Neural cell (in vitro differentiated cells): ENCODE results near the gene GRAMD1B. TPM values are rescaled to one million over a fixed set of nuclear protein-coding genes. Genes with fewer than 3 reads are reported as not detected.

Source experiments
- H2AFZ ChIP-seq: fragments of 200-600, 300-800 bp; sonication (generic), shearing (Covaris generic); 2 replicates; pipeline ENCODE4 v1.6.0; 2014; ENCODE audit warnings: low read depth, mild to moderate bottlenecking, antibody characterized with exemption, low read length, moderate library complexity
- H3F3A ChIP-seq: fragments of 200-600 bp; shearing (Covaris generic); 2 replicates; pipeline ENCODE4 v1.6.1; 2016; ENCODE audit warnings: mild to moderate bottlenecking, moderate library complexity, mixed read lengths, antibody characterized with exemption, low read length; ENCODE audit not compliant: insufficient read depth, poor library complexity, severe bottlenecking
- H3K27ac ChIP-seq: fragments of 200-600, 300-800 bp; sonication (generic), shearing (Covaris generic); 2 replicates; pipeline ENCODE4 v1.5.1; 2014; ENCODE audit warnings: mild to moderate bottlenecking, low read length, moderate library complexity
- H3K27me3 ChIP-seq: fragments of 300-800, 200-600 bp; sonication (generic), shearing (Covaris generic); 2 replicates; pipeline ENCODE4 v1.6.0; 2014; ENCODE audit warnings: mild to moderate bottlenecking, low read depth, low read length, moderate library complexity; ENCODE audit not compliant: insufficient read depth
- H3K36me3 ChIP-seq: fragments of 300-800, 200-600 bp; sonication (generic), shearing (Covaris generic); 2 replicates; pipeline ENCODE4 v1.5.1; 2014; ENCODE audit warnings: mild to moderate bottlenecking, antibody characterized with exemption, low read length, moderate library complexity; ENCODE audit not compliant: insufficient read depth
- H3K4me2 ChIP-seq: fragments of 300-800, 200-600 bp; sonication (generic), shearing (Covaris generic); 2 replicates; pipeline ENCODE4 v1.6.0; 2014; ENCODE audit warnings: mild to moderate bottlenecking, low read length
- H3K4me3 ChIP-seq: fragments of 300-800, 200-600 bp; sonication (generic), shearing (Covaris generic); 2 replicates; pipeline ENCODE4 v1.5.1; 2014; ENCODE audit warnings: mild to moderate bottlenecking, low read length, moderate library complexity
- H3K79me2 ChIP-seq: fragments of 200-600 bp; shearing (Covaris generic); replicated peaks from 2 replicates; pipeline ENCODE4 v1.6.0; 2014; ENCODE audit warnings: mild to moderate bottlenecking, low read length, moderate library complexity; ENCODE audit not compliant: insufficient read depth
- H3K9ac ChIP-seq: fragments of 300-800, 200-600 bp; sonication (generic), shearing (Covaris generic); 2 replicates; pipeline ENCODE4 v1.6.1; 2016; ENCODE audit warnings: mild to moderate bottlenecking, low read length, mixed read lengths
- H3K9me2 ChIP-seq: fragments of 200-600 bp; shearing (Covaris generic); 2 replicates; pipeline ENCODE4 v1.6.1; 2016; ENCODE audit warnings: mild to moderate bottlenecking, low read length, mixed read lengths; ENCODE audit not compliant: insufficient read depth
- H3K9me3 ChIP-seq: fragments of 200-600, 300-800 bp; sonication (generic), shearing (Covaris generic); 2 replicates; pipeline ENCODE4 v1.6.1; 2016; ENCODE audit warnings: mild to moderate bottlenecking, mixed run types, low read length, moderate library complexity, mixed read lengths
- H4K20me1 ChIP-seq: fragments of 200-600 bp; shearing (Covaris generic); 2 replicates; pipeline ENCODE4 v1.6.1; 2016; ENCODE audit warnings: mild to moderate bottlenecking, mixed run types; ENCODE audit not compliant: insufficient read depth
- EZH2 ChIP-seq: fragments of 200-600, 300-800 bp; shearing (Covaris generic), sonication (generic); IDR thresholded peaks from 2 replicates; pipeline ENCODE4 v1.6.1; 2014; ENCODE audit warnings: antibody characterized with exemption, low read length, borderline replicate concordance, mild to moderate bottlenecking; ENCODE audit not compliant: insufficient read depth, poor library complexity, severe bottlenecking
- MXI1 ChIP-seq: fragments of 450-650 bp; conservative IDR thresholded peaks from 2 replicates; pipeline ENCODE4 v1.6.1; 2014; ENCODE audit warnings: antibody characterized with exemption, mild to moderate bottlenecking; ENCODE audit not compliant: poor library complexity, severe bottlenecking
- POLR2AphosphoS5 ChIP-seq: IDR thresholded peaks from 2 replicates; pipeline ENCODE4 v1.6.1; 2012
- REST ChIP-seq: IDR thresholded peaks from 2 replicates; pipeline ENCODE4 v1.6.1; 2012; ENCODE audit warnings: borderline replicate concordance
- SMC3 ChIP-seq: fragments of 450-650 bp; conservative IDR thresholded peaks from 2 replicates; pipeline ENCODE4 v1.6.1; 2014; ENCODE audit warnings: antibody characterized with exemption, mild to moderate bottlenecking, moderate library complexity; ENCODE audit not compliant: poor library complexity
- TAF1 ChIP-seq: IDR thresholded peaks from 2 replicates; pipeline ENCODE4 v1.6.1; 2012; ENCODE audit warnings: low read depth
- polyA plus RNA-seq: library from polyadenylated mRNA; depleted of rRNA; stranded (reverse); fragments of >200 nt; gene quantifications from 2 replicates; pipeline ENCODE4 v1.2.3, GENCODE V29; 2014
- TF ChIP-seq, protein P1 (sequence below): fragments of 450-650 bp; IDR thresholded peaks from 2 replicates; pipeline ENCODE4 v1.5.1; 2014; ENCODE audit warnings: antibody characterized with exemption, mild to moderate bottlenecking, moderate library complexity; ENCODE audit not compliant: poor library complexity, severe bottlenecking

GRAMD1B gene
- polyA plus RNA-seq, 1 donor from 2014 or later, result 1.5 TPM

- Histone ChIP-seq H4K20me1 (no peaks in the 10 kb centered on the region), H3F3A (no peaks in the 10 kb centered on the region), H3K9me2 (no peaks in the 10 kb centered on the region), H3K9ac (no peak overlapping the region), H2AFZ (no peak overlapping the region), H3K27me3 (no peaks in the 10 kb centered on the region), H3K4me3 (no peak overlapping the region), H3K27ac (no peak overlapping the region), H3K36me3 (no peaks in the 10 kb centered on the region), H3K79me2 (no peaks in the 10 kb centered on the region), H3K4me2 (no peak overlapping the region), H3K9me3 (no peaks in the 10 kb centered on the region)
- TF ChIP-seq, protein P1, sequence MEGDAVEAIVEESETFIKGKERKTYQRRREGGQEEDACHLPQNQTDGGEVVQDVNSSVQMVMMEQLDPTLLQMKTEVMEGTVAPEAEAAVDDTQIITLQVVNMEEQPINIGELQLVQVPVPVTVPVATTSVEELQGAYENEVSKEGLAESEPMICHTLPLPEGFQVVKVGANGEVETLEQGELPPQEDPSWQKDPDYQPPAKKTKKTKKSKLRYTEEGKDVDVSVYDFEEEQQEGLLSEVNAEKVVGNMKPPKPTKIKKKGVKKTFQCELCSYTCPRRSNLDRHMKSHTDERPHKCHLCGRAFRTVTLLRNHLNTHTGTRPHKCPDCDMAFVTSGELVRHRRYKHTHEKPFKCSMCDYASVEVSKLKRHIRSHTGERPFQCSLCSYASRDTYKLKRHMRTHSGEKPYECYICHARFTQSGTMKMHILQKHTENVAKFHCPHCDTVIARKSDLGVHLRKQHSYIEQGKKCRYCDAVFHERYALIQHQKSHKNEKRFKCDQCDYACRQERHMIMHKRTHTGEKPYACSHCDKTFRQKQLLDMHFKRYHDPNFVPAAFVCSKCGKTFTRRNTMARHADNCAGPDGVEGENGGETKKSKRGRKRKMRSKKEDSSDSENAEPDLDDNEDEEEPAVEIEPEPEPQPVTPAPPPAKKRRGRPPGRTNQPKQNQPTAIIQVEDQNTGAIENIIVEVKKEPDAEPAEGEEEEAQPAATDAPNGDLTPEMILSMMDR, result no peak
- TF ChIP-seq POLR2AphosphoS5 (no peak), EZH2 (no peak), TAF1 (no peak)
Observed at GRCh38 chr11:123521001-123521400, 90.9 kb downstream of the GRAMD1B start.

DNA sequence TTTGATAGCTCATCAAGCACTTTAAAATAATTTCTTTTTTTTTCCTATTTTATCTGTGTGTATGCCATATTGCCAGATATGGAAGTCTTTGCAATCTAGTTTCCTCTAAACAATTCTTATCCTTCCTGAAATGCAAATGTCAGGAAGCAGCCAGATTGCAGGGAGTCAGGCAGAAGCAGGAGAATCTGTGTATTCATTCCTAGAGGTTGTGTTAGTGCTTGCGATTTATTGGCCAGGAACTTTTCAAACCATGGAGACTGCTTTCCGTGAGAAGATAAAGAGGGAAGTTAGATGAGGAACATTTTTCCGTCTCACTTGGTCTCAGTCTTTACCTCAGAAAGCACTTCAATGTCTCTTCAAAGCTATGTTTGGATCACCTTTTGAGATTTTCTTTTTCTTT lies 91.9 kb downstream of the GRAMD1B start:
- H3K4me3 ChIP-seq, result no peak overlapping the region
- H3K27ac ChIP-seq, result no peak overlapping the region
- no peaks in the 10 kb centered on the region for H3K9me3 ChIP-seq
- H3K36me3 ChIP-seq, result no peaks in the 10 kb centered on the region
- H3K9me2 ChIP-seq, result no peaks in the 10 kb centered on the region
- H3K27me3 ChIP-seq, result no peaks in the 10 kb centered on the region
- no peaks in the 10 kb centered on the region for H3F3A ChIP-seq
- H3K9ac ChIP-seq, result no peak overlapping the region
- no peak overlapping the region for H3K4me2 ChIP-seq
- TF ChIP-seq TAF1 (no peak), POLR2AphosphoS5 (no peak), REST (no peak), MXI1 (no peak), SMC3 (no peak), EZH2 (no peak)
- TF ChIP-seq, protein P1, result no peak
- H3K79me2 ChIP-seq, result no peaks in the 10 kb centered on the region
- no peak overlapping the region for H2AFZ ChIP-seq
- no peaks in the 10 kb centered on the region for H4K20me1 ChIP-seq
